Thyroid gland (tissue), 4 donors: ENCODE measurements around the gene IL4R.

Source experiments
- POLR2A ChIP-seq, 2 donors: fragments of 450-650 bp; IDR thresholded peaks; one replicate each; pipeline ENCODE4 v1.6.1; 2017; ENCODE audit warnings: antibody characterized with exemption in 2 of 2, mild to moderate bottlenecking in 2 of 2, moderate library complexity in 1 of 2
- TF ChIP-seq, protein P1 (sequence below), 6 experiments: fragments of 200-600 bp in 3 of 6; fragments of 450-650 bp in 3 of 6; sonication (generic) in 3 of 6; IDR thresholded peaks; one replicate each; pipeline ENCODE4 v1.5.1; 2016 to 2019; ENCODE audit warnings: antibody characterized with exemption in 6 of 6, mild to moderate bottlenecking in 2 of 6, inconsistent platforms in 1 of 6, moderate library complexity in 1 of 6

DNA sequence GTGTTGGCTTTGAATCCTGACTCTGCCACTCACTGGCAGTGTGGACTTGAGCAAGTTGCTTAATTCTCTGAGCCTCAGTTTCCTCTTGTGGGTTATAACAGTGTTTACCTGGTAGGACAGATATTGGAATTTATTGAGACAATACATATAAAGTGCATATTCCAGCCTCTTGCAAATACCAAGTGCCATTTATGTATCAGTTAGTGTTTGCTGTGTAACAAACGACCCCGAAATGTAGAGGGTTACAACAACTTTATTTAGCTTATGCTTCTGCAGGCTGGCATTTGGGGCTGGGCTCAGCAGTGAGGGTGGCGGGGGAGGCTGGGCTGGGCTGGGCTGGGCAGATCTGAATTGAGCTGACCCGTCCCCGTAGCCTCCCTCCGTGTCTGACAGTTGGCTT, 45.8 kb downstream of the IL4R start:
- TF ChIP-seq, protein P1, sequence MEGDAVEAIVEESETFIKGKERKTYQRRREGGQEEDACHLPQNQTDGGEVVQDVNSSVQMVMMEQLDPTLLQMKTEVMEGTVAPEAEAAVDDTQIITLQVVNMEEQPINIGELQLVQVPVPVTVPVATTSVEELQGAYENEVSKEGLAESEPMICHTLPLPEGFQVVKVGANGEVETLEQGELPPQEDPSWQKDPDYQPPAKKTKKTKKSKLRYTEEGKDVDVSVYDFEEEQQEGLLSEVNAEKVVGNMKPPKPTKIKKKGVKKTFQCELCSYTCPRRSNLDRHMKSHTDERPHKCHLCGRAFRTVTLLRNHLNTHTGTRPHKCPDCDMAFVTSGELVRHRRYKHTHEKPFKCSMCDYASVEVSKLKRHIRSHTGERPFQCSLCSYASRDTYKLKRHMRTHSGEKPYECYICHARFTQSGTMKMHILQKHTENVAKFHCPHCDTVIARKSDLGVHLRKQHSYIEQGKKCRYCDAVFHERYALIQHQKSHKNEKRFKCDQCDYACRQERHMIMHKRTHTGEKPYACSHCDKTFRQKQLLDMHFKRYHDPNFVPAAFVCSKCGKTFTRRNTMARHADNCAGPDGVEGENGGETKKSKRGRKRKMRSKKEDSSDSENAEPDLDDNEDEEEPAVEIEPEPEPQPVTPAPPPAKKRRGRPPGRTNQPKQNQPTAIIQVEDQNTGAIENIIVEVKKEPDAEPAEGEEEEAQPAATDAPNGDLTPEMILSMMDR (IDR thresholded peaks at IDR 0.05) = no peak
- no peak for TF ChIP-seq POLR2A (IDR thresholded peaks at IDR 0.05)
